ENCODE data around the gene ATP11A.
"Not testable (repeated sequence)": the region's sequence is repeated elsewhere in the genome, so short reads cannot be mapped to it uniquely, and the experiment has no call there.

The ATP11A gene

DNA sequence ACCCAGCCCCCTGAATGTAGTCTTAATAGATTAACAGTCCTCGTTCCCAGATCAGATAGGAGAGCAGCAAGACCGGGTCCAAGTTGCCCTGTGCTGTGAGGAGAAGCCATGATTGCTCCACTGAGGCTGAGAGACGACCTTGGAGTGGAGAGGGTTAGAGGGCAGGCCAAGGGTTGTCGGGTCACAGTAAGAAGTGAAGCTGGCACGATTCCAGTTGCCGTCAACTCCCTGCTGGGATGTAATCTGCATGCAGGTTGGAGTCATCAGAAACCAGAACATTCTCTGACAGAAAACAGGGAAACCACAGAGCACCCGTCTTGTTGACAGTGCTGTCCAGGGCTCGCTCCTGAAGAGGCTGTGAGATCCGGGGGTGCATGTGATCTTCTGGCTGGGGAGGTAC, 19.0 kb upstream of the ATP11A start:
- DNase-seq (ENCODE audit: low read depth), result no peak
- TF ChIP-seq, protein P1, sequence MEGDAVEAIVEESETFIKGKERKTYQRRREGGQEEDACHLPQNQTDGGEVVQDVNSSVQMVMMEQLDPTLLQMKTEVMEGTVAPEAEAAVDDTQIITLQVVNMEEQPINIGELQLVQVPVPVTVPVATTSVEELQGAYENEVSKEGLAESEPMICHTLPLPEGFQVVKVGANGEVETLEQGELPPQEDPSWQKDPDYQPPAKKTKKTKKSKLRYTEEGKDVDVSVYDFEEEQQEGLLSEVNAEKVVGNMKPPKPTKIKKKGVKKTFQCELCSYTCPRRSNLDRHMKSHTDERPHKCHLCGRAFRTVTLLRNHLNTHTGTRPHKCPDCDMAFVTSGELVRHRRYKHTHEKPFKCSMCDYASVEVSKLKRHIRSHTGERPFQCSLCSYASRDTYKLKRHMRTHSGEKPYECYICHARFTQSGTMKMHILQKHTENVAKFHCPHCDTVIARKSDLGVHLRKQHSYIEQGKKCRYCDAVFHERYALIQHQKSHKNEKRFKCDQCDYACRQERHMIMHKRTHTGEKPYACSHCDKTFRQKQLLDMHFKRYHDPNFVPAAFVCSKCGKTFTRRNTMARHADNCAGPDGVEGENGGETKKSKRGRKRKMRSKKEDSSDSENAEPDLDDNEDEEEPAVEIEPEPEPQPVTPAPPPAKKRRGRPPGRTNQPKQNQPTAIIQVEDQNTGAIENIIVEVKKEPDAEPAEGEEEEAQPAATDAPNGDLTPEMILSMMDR (conservative IDR thresholded peaks at IDR 0.05; ENCODE audit: low read depth, low read length), result no peak
- no peak overlapping the region for H3K4me3 ChIP-seq (ENCODE audit: low read length)

DNA sequence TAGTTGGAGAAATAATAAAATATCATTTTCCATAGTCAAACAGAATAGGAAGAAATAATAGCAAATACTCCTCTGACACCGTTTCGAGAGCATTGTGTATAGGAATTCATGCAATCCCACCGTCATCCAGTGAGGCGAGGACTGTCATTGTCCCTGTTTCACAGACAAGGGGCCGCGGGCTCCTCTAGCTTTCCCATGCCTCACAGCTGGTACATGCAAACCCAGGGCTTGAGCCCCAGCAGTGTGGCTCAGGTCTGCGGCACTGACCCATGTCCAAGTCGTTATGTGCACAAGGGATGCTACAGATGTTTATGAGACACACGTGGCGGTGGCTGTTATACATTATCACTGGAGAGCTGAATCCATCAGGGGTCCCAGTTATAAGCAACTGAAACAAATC, 18.5 kb upstream of the ATP11A start:
- no peak for DNase-seq (ENCODE audit: low read depth)
- H3K4me3 ChIP-seq (ENCODE audit: low read length), result no peak overlapping the region
- TF ChIP-seq, protein P1 (conservative IDR thresholded peaks at IDR 0.05; ENCODE audit: low read depth, low read length), result no peak

DNA sequence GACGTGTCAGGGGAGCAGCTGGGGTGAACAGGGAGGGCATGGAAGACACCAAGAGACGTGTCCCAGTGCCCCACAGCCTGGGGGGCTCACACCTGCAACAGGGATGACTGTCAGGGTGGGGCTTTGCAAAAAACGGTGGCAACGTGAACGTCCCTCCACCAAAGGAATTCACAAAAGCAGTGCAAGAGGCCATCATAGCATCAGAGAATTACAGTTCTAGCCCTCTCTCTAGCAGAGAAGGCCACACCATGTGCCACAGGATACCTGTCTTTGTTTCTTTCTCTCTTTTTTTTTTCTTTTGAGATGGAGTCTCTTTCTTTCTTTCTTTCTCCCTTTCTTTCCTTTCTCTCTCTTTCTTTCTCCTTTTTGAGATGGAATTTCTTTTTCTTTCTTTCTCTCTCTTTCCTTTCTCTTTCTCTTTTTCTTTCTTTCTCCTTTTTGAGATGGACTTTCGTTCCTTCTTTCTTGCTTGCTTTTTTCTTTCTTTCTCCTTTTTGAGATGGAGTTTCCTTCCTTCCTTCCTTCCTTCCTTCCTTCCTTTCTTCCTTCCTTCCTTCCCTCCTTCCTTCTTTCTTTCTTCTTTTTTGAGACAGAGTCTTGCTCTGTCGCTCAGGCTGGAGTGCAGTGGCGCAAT, 17.1 kb upstream of the ATP11A start:
- TF ChIP-seq, protein P1 (conservative IDR thresholded peaks at IDR 0.05; ENCODE audit: low read depth, low read length), result no peak

DNA sequence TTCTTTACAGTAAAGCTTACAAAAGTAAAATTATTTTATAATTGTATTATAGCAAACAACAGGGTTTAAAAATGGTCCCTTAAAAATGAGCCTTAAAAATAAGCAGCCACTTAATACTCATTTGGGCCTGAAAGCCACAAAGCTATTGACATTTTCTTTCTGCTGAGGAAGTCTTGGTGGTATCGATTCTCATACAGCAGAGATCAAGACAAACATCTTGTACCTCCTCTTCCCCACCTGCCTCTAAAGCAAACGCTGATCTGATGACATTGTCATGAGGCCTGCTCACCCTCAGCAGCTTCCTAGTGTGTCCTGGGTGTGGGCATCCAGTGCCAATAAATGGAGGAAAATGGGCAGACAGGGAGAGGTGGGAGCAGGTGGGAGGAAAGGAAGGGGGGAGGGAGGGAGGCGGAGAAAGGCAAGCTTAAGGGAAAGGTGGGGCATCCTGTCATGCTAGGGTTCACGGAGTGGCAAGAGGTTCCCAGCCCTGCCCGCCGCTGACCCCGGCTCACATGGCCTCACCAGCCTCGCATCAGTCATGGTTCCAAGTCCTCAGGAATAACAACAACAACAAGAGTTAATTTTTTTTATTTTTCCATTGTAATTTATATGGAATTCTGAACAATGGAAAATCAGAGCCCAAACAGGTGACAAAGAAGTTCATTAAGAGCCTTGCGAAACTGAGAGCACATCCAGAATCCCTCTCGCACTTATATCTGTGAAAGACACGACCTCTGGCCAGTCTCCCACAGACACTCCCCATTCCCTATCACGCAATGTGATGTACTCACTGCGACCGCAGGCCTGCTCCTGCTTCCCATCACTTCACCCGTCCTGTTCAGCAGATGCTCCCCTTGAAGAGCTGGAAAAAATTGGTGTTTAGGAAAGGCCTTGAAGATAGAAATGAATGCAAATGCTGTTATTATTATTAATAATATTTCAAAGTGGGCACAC, 15.1 kb upstream of the ATP11A start:
- DNase-seq (ENCODE audit: low read depth), result no peak
- H3K4me3 ChIP-seq (ENCODE audit: low read length), result no peak overlapping the region
- TF ChIP-seq, protein P1 (conservative IDR thresholded peaks at IDR 0.05; ENCODE audit: low read depth, low read length), result no peak

More for the DNA sequence above, 17.1 kb upstream of the ATP11A start:
- H3K4me3 ChIP-seq (ENCODE audit: low read length), result no peak overlapping the region
- DNase-seq (ENCODE audit: low read depth), result no peak

DNA sequence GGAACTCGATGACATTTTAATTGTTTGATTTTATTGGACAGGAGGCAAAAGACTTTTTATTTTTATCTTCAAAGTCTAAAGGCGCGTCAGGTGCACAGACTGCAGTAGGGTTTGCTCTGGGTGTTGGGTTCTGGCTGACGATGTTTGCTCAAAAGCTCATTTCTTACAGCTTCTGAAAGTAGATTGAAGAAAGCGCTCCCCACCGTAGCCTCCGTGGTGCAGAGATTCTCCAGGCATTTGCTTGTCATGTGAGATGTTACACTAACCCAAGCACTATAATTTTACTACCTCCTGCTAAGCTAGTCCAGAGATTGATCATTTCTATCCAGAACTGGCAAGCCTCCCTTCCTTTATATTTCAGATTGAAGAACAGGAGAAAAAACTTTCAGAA, 14.5 kb upstream of the ATP11A start:
- no peak overlapping the region for H3K4me3 ChIP-seq (ENCODE audit: low read length)
- TF ChIP-seq, protein P1 (conservative IDR thresholded peaks at IDR 0.05; ENCODE audit: low read depth, low read length), result no peak
- no peak for DNase-seq (ENCODE audit: low read depth)

DNA sequence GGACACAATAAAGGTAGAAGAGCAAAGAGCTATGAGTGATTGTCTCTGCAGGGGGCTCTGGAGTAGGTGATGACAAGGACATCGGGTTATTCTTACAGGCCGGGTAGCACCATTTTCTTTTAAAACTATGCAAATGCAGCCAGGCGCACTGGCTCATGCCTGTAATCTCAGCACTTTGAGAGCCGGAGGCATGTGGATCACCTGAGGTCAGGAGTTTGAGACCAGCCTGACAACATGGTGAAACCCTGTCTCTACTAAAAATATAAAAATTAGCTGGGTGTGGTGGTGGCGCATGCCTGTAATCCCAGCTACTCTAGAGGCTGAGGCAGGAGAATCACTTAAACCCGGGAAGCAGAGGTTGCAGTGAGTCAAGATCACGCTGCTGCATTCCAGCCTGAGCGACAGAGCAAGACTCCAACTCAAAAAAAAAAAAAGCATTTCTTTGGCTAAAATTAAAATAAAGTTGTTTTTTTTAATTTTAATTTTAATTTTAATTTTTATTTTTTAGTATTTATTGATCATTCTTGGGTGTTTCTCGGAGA, 12.3 kb upstream of the ATP11A start:
- H3K4me3 ChIP-seq (ENCODE audit: low read length); DNase-seq (ENCODE audit: low read depth): not testable (repeated sequence)

DNA sequence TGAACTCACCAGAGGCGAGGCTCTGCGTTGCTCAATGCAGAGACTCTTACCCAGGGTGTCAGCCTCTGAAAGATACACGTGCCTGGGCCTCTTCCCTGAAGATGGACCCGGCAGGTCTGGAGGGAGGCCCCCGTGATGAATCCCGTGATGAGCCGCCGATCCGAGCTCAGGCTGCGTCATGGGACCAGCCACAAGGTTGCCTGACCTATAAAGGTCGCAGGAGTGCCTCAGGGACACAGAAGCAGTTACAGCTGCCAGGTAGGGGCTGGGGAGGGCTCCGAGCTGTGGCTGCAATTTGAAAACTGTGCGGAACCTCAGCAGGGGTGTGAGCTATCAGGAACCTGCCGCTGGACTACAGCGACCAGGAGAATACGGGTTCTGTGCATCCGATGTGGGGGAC, 10.5 kb upstream of the ATP11A start:
- TF ChIP-seq, protein P1 (conservative IDR thresholded peaks at IDR 0.05; ENCODE audit: low read depth, low read length), result no peak

More for the DNA sequence above, 10.5 kb upstream of the ATP11A start:
- no peak for DNase-seq (ENCODE audit: low read depth)
- no peak overlapping the region for H3K4me3 ChIP-seq (ENCODE audit: low read length)

Measured in retinal pigment epithelial cell (primary cell).